ENCODE data around the gene SLC6A11. TPM values are rescaled to one million over a fixed set of nuclear protein-coding genes. Genes with fewer than 3 reads are reported as not detected.

SLC6A11 gene
- total and polyA plus RNA-seq, 2 of the 13 experiments (the other 11 are each of a cell fraction or from before 2014, with no cell fraction given), result 17.9 to 34.5 TPM

- TF ChIP-seq ZFP36 (IDR thresholded peaks at IDR 0.05; ENCODE audit: borderline replicate concordance, low read depth, low read length, partially characterized antibody) (no peak), RXRA (CRISPR knock-in tag; IDR thresholded peaks at IDR 0.05) (no peak), SMARCE1 (IDR thresholded peaks at IDR 0.05; ENCODE audit: borderline replicate concordance) (no peak), TRIM24 (CRISPR knock-in tag; IDR thresholded peaks at IDR 0.05) (no peak), HINFP (CRISPR knock-in tag; IDR thresholded peaks at IDR 0.05; ENCODE audit: low read depth) (no peak), MXI1 (IDR thresholded peaks at IDR 0.05; ENCODE audit: borderline replicate concordance, low read depth, low read length) (no peak), ZNF333 (CRISPR knock-in tag; IDR thresholded peaks at IDR 0.05; ENCODE audit: borderline replicate concordance) (no peak), SIX4 (CRISPR knock-in tag; IDR thresholded peaks at IDR 0.05) (no peak), NFRKB (IDR thresholded peaks at IDR 0.05) (no peak), ZNF282 (IDR thresholded peaks at IDR 0.05; ENCODE audit: partially characterized antibody) (no peak), YEATS4 (CRISPR knock-in tag; IDR thresholded peaks at IDR 0.05; ENCODE audit: borderline replicate concordance) (no peak), TCF7L2 (IDR thresholded peaks at IDR 0.05; ENCODE audit: low read depth, low read length) (no peak), ZNF619 (CRISPR knock-in tag; IDR thresholded peaks at IDR 0.05) (no peak), ZNF724P (CRISPR knock-in tag; IDR thresholded peaks at IDR 0.05; ENCODE audit: borderline replicate concordance) (no peak), SRSF9 (IDR thresholded peaks at IDR 0.05; ENCODE audit: borderline replicate concordance, insufficient read depth, low read depth, low read length, poor library complexity, severe bottlenecking) (no peak), HMG20A (CRISPR knock-in tag; IDR thresholded peaks at IDR 0.05; ENCODE audit: borderline replicate concordance) (0 out of 2 replicates have a peak, but pooled peaks have one; percentile 26), E2F2 (CRISPR knock-in tag; IDR thresholded peaks at IDR 0.05; ENCODE audit: borderline replicate concordance) (no peak), HNF4G (IDR thresholded peaks at IDR 0.05; ENCODE audit: borderline replicate concordance, low read depth, low read length) (no peak), HNF4G (CRISPR knock-in tag; IDR thresholded peaks at IDR 0.05; ENCODE audit: borderline replicate concordance, low read depth) (no peak), FOXP4 (CRISPR knock-in tag; IDR thresholded peaks at IDR 0.05) (no peak), ZNF577 (CRISPR knock-in tag; IDR thresholded peaks at IDR 0.05; ENCODE audit: borderline replicate concordance, low read depth) (no peak), ELF1 (CRISPR knock-in tag; IDR thresholded peaks at IDR 0.05) (no peak)
These were observed 2.6 kb upstream of the SLC6A11 start (continued) for GRCh38 chr3:10813425-10813824.

Measured in HepG2 (cell line).